Hematopoietic multipotent progenitor cell treated with erythropoietin and hydrocortisone succinate and interleukin-3 and kit ligand, for 4 days (in vitro differentiated cells): Measurements from ENCODE around the gene SLC7A1.
"Not testable (repeated sequence)": the region's sequence is repeated elsewhere in the genome, so short reads cannot be mapped to it uniquely, and the experiment has no call there.

Source experiments
- DNase-seq: peaks from one replicate; pipeline ENCODE4 v3.0.0-alpha.2; 2015

The SLC7A1 gene

DNA sequence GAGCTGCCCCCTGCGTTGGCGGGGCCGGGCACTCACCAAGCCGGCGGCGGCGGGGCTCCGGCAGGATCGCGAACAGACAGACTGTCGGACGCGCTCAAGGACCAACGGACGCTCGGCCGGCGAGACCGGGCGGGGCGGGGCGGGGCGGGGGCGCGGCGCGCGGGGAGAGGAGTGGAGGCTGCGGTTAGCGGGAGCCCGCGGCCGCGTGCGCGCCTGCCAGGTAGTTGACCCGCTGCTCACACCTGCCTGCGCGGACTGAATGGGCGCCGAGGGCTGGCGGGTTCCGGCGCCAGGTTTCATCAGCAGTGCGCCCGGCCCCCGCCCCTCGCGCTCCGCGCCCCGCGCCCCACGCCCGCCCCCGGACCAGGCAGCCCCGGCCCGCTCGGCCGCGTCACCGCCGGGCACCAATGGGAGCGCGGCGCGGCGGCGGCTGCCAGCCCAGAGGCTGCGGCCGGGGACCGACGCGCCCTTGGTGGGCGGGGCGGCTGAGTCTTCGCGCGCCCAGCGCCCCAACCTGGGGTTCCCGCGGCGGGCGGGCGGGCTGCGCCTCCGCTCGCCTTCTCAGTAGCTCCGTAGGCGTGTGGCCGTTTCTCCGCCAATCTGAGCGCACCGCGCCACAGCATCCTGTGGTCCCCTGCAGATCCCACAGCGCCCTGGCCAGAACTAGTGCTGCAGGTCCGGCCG lies at the start of gene SLC7A1:
Gene SLC7A1, minus strand, starts transcription at position 309 of the 684 bp plus-strand sequence. CDS start 59,500 bp downstream, outside the sequence.
- peak; percentile 96 for DNase-seq

DNA sequence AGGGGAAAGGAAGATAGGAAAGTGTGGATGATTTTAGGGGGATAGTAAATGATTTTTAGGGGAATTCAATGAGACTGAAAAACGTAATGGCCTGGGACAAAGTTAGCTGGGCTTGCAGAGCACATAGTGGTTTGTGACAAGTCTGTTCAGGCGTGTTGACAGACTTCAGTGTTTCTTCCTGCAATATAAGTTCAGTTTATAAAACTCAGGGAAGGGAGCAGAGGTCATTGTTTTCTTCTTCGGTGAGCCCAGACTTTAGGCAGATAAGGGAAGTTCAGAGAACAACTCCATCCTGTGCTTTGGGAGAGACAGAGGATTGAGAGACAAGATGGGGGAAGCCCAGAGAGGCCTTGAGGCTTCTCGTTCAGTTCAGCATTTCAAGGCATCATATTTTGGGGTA lies 45.2 kb upstream of the SLC7A1 start:
- DNase-seq: no peak

DNA sequence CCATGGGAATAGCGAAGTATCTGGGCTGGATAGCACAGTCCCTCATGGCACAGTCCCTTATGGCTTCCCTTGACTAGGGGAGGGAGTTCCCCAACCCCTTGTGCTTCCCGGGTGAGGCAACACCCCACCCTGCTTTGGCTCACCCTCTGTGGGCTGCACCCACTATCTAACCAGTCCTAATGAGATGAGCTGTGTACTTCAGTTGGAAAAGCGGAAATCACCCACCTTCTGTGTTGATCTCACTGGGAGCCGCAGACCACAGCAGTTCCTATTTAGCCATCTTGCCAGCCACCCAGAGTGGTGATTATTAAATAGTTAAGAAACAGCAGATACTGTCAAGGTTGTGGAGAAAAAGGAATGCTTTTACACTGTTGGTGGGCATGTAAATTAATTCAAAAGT lies 41.3 kb upstream of the SLC7A1 start:
- not testable (repeated sequence) for DNase-seq

DNA sequence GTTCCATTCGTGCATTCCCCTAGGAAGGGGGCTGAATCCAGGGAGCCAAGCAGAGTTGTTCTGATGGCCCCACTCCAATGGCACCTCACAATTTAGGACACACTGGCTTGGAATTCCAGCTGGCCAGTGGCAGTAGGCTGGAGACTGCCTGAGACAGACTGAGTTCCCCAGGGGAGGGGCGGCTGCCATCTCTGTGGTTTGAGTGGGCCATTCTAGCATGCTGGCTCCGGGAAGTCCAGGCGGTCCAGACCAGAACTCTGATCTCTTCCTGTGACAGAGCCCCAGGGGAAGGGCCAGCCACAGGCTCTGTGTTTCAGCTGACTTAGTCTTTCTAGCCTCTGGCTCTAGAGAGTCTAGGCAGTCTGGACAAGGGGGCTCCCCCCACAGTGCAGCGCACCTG lies 29.5 kb upstream of the SLC7A1 start:
- no peak for DNase-seq

DNA sequence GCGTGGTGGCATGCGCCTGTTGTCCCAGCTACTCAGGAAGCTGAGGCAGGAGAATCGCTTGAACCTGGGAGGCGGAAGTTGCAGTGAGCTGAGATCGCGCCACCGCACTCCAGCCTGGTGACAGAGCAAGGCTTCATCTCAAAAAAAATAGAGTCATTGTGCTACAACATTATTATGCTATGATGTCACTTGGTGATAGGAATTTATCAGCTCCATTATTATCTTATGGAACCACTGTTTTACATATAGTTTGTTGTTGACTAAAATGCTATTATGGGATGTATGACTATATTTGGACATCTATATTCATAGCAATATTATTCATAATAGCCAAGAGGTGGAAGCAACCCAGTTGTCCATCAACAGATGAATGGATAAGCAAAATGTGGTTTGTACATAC lies 26.4 kb upstream of the SLC7A1 start:
- no peak for DNase-seq

DNA sequence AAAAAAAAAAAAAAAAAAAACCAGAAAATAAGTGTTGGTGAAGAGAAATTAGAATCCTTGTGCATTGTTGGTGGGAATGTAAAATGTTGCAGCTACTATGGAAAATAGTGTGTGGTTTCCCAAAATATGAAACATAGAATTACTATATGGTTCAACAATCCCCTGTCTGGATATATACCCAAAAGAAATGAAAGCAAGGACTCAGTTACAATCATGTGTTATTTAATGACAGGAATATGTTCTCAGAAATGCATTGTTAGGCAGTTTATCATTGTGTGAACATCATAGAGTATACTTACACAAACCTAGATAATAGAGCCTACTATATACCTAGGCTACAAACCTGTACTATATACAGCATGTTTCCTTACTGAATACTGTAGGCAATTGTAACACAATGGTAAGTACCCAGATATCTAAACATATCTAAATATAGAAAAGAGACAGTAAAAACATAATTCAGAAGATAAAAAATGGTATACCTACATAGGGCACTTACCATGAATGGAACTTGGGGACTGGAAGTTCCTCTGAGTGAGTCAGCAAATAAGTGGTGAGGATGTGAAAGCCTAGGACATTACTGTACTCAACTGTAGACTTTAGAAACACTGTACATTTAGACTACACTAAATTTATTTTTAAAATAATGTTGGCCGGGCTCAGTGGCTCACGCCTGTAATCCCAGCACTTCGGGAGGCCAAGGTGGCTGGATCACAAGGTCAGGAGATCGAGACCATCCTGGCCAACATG lies 25.7 kb upstream of the SLC7A1 start:
- peak; percentile 5 for DNase-seq

DNA sequence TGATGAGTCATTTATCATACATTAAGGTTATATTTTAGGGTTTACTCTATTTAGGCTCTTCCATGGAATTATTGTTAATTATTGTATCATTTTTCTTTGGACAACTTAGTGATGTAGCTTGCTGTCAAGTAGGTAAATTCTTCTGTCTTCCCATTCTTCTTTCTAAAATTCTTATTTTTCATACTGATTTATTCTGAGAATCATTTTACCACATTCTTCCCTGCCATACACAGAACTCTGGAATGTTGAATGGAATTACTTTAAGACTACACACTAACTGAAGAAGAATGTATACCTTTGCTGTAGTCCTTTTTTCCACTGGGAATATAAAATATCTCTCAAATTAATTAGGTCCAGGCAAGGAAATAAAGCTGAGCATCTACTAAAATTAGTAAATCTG lies 24.5 kb upstream of the SLC7A1 start:
- no peak for DNase-seq

DNA sequence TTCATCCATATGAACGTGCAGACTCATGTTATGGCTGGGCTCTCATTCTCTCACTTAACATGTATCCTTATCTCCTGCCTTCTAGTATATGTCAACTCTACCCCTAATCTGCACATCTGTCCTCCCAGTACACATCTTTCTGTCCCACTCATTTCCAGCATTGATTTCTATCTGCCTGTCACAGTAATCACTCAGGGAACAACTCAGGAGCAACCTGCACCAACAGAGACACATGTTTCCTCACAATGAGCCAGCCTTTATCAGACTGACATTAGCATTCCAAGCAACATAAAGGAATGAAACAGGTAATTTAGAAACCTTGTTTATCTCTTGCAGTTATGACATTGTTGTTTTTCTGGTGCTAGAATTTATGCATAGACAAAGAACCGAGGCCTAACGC lies 17.6 kb upstream of the SLC7A1 start:
- DNase-seq: no peak

DNA sequence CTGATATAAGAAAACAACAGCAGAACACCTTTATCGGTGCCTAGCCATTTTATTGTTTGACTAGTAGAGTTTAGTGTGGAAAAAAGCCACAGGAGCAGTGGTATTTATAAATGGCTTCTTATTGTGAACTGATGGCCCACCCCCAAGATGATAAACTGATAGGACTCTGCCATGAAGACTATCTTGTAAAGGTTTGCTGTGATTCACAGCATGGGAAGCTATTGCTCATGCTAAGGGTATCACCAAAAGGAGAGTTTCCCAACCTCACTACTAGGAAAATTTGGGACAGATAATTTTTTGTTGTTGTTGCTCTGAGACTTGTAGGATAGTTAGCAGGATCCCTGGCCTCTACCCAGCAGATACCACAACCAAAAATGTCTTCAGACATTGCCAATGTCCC lies 12.0 kb upstream of the SLC7A1 start:
- no peak for DNase-seq

DNA sequence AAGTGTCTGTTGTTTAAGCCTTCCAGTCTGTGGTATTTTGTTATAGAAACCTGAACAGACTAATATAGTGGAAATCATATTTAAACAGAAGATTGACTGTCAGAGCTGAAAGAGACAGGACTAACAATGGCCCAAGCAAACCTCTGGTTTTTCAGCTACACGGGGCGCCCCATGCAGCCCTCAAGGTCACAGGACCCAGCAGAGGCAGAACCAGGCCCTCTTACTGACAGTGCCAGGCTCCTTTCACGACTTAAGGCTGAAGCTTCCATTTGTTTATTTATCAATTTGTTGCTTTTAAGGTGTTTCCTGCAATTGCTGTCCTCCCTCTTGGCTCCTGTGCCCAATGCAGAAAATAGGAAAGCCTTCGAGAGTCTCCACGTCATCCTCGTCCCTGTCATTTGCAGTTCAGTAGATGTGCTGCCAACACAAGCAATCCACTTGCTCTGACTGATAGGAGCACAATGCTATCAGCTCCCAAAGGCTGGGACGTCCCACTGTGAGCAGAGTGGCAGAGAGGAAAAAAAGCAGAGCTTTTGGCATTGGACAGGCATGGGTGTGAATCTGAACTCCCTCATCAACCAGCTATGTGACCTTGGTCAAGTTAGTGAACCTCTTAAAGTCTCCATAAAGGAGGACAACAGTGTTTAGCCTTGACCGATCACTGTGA lies 10.5 kb upstream of the SLC7A1 start:
- no peak for DNase-seq

DNA sequence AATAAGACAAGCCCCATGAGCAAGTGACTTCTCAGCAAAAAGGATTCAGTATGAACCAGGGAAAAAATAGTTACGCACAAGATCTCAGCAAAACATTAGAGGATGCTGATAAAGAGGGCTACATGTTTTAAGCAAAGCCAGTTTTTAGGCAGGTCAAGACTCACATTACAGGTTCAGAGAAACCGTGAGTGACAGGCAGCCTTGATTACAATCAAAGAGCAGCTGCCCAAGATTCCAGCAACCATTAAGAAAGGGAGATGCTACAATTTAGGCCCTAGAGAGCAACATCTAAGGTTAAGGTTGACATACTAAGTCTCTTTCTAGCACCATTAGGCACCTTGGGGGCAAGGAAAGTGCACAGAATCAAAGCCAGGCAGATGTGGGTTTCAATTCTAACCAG lies 2.8 kb upstream of the SLC7A1 start:
- no peak for DNase-seq

DNA sequence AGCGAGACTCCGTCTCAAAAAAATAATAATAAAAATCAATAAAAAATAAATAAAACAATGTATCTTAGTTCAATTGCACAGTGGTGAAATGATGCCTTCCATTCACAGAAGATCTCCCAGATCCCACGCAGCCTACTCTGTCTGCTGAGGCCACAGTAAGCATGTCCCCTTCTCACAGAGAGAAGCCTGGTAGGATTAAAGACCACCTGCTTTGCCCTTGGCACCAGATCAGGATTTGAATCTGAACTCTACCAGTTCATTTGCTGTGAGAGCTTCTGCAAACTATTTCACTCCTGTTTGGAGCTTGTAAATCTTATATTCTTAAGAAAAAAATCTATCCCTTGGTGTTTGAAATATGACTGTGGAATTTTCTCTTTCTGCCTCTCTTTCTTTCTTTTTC lies 2.2 kb upstream of the SLC7A1 start:
- no peak for DNase-seq

DNA sequence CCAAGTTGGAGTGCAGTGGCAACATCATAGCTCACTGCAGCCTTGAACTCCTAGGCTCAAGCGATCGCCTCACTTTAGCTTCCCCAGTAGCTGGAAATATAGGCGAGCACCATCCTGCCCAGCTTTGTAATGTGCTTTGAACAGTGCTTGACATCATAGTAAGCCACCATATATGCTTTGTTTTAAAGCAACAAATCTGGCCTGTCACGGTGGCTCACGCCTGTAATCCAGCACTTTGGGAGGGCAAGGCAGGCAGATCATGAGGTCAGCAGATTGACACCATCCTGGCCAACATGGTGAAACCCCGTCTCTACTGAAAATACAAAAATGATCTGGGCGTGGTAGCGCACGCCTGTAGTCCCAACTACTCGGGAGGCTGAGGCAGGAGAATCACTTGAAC lies 1.8 kb upstream of the SLC7A1 start:
- DNase-seq: no peak

DNA sequence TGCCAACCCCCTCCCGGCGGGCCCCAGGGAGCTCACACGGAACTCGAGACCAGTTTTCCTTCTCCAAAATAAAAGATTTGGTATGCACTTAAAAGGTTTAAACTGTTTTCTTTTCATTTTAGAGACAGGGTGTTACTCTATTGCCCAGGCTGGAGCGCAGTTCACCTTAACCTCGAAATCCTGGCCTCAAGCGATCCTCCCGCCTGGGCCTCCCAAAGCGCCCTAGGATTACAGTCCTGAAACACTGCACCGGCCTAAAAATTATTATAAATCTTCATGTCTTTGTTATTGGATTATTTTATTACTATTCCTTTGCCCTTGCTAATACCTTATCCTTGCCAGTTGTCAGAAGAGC lies 553 bp upstream of the SLC7A1 start:
- DNase-seq: no peak

DNA sequence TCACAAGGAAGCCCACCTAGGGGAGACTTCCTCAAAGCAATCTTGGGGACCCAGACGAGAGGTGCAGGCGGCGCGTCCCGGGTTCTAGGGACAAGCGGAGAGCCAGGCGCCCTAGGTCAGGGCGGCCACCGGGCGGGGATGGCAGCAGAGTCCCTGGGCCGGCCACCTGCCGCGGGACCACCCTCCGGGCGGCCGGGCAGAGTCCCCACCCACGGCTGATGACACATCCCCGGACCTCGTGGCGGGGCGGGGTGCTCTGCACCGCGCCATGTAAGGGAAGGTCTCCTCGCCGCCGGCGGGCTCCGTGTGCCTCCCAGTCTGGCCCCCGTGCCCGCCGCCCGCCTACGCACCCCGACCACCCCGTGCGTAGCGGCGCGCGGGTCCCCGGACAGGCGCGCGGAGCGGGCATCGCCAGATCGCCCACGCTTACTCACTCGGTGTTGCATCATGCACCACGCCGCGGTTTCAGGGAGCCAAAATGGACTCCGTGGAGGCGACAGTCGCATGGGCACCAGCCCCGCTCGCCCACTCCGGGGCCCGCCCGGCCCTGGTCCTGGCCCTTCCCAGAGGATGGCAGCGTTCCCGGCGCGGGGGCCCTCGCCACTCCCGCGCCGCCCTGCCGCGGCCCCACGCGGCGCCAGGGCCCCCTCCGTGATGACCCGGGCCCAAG lies 643 bp downstream of the SLC7A1 start:
- peak; percentile 79 for DNase-seq

DNA sequence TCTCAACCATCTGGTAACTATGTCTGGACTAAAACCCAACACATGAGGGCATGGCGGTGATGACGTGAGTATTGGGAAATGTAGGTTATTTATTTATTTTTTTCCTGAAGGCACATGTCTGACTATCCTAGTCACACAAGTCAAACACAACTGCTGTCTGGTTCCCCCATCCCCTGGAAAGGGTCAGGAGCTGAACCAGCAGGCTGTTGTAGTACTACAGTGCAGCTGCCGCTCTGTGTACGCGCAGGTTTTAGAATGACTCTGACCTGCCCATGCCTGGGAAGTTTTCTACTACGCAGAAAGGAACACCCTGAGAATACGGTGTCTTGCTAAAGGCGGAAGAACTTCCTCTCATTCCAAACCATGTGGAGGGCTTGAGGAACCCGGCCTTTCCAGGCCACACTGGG lies 1.2 kb downstream of the SLC7A1 start:
- DNase-seq: peak; percentile 69

DNA sequence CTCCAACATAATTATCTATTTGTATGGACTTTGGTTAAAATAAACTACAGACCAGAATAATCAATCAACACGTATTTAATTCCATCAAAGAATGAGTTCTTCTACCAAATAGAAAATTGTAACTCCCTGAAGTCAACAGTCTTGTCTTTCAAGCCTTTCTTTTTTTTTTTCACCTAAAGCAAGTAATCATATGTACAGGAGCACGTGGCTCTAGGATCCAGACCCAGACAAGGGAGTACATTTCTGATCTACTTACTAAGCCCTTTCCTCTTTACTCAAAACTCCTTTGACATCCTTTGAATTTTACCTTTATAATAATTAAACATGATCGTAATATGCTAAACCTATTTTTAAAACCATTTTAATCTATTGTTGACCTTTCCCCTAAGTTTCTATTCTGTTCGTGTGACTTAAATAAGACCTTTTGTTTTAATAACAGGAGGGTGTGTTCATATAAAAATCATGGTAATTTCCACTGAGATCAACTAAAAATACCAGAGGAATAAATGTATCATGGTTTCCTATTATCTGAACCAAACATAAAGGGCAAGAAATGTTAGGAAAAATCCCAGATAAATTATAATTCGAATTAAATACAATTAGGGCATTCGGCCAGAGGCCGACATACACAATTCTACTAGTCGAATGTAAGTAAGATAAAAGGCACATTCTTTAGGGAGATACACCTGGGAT lies 1.7 kb downstream of the SLC7A1 start:
- DNase-seq: no peak

DNA sequence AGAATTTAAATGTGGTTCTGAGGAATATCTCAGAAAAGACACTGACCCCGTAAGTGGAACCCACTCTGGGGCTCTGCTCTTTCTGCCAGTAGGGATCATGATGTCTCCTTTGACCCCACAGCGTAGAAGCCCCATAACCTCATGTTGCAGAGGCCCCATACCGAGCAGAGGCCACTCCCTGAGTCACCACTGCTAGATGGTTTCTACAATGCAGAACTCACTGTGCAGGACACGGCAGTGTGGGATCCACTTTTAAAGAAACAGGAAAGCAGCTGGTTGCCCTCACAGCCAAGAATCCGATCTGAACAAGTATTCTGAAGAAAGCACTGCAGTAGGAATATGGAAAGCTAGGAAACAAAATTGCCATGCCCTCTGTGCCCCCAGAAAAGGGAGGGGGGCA lies 4.2 kb downstream of the SLC7A1 start:
- DNase-seq: no peak

DNA sequence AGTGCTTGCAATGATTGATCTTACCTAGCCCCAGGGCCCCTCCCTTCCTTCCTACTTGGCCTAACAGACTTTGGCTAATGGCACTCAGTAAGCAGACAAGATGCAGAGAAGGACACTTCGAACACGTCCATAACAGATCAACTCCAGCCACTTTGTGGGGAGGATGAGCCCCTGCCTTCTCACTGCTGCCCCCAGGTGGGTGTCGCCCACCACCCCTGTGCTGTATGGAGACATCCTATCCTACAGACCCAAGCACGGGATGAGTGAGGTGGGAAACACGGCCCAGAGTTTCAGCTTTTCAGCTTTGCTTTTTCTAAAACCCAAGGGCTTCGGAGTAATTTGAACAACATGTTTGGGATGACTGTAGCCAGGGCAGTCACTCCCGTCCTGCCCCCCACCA lies 5.5 kb downstream of the SLC7A1 start:
- DNase-seq: no peak

DNA sequence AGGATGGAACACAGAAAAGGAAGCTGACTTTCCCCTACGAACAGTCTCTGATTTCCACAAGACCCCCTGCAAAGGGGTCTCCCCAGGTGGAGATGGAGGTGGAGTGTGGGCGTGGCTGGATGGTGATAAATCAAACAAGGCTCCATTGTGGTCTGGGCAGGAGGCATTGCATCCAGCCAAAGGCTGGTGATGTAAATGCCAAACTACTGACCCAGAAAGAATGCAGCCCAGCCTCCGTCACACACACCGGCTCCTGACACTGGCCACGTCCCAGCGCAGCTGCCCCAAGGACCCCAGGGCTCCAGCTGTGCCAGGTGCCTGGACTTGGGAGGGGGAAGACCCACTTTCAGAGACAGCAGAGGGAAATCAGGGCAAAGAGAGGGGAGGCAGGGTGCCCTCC lies 6.3 kb downstream of the SLC7A1 start:
- no peak for DNase-seq

DNA sequence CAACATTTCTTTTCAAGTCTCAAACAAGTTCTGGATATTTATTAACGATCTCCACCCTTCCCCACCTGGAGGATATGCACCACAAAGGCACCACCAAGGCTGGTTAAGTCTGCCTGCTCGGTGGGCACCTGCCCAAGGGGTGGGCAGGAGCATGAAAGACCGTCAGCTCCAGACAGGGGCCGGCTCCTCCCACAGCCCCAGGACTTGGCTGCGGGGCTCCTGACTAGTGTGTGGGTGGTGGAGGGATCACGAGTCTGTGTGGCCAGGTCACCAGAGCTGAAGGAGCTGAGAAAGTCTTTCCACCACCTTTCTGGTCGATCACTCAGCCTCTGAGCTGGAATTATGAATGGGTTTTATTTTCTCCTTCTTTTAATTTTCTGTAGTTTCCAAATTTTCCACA lies 7.8 kb downstream of the SLC7A1 start:
- no peak for DNase-seq

DNA sequence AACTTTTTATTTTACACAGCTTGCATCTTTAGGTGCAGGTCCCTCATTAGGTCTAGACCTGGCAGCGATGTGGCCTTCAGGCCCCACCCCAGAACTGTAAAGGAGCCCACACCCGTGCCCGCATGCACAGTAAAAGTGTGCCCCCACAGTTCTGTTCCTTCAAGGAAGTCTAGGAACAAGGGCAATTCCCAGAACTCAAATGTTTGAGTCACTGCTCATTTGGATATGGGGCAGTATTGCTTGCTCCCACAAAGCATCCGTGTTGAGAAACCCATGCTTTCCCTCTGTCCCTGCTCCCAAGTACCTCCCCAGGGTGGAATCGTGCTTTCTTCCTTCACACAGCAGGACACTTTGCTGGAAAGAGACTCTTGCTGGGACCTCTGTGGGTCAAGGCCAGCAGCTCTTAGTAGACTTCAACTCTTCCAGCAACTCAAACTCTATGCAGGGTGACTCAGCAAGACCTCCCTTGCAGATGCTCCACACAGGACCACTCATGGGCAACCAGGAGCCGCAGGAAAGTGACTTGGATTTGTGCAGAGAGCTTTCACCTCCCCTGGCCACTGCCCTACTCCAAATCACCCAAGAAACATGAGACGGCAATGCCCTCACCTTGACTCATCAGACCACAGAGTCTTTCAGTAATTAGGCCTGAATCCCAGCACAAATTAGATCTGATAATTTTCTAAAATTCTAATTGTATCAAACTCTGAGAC lies 12.3 kb downstream of the SLC7A1 start:
- DNase-seq: peak; percentile 24
